RKO (cell line): ENCODE measurements around the gene NUP133.
"Not testable (repeated sequence)": the region's sequence is repeated elsewhere in the genome, so short reads cannot be mapped to it uniquely, and the experiment has no call there.

Experiments
- DNase-seq: peaks from one replicate; pipeline ENCODE4 v3.0.0-alpha.2; 2016; ENCODE audit warnings: low spot score

Gene NUP133

GRCh38 chr1:229448845-229449244 lies 59.3 kb downstream of the NUP133 start:
- no peak for DNase-seq

GRCh38 chr1:229448354-229448753 lies 59.8 kb downstream of the NUP133 start:
- no peak for DNase-seq

- no peak for DNase-seq
Observed at GRCh38 chr1:229447809-229448252, 60.3 kb downstream of the NUP133 start.

- no peak for DNase-seq
Observed at GRCh38 chr1:229445828-229446227, 62.3 kb downstream of the NUP133 start.

GRCh38 chr1:229440851-229441537 lies 67.1 kb downstream of the NUP133 start:
- DNase-seq = no peak

GRCh38 chr1:229438021-229438420 lies 70.1 kb downstream of the NUP133 start:
- no peak for DNase-seq

- no peak for DNase-seq
Observed at GRCh38 chr1:229437443-229437842, 70.7 kb downstream of the NUP133 start.

- no peak for DNase-seq
Observed at GRCh38 chr1:229436201-229436600, 71.9 kb downstream of the NUP133 start.

GRCh38 chr1:229434641-229435051 lies 73.5 kb downstream of the NUP133 start:
- no peak for DNase-seq

- no peak for DNase-seq
Observed at GRCh38 chr1:229434005-229434640, 74.0 kb downstream of the NUP133 start, which contains the start of gene ACTA1. Gene ACTA1, minus strand, starts transcription at chr1:229434094. Its CDS starts 979 bp downstream, at chr1:229433115.

- DNase-seq = no peak
Observed at GRCh38 chr1:229433364-229434004, 74.7 kb downstream of the NUP133 start.

- DNase-seq = no peak
Observed at GRCh38 chr1:229432905-229433304, 75.2 kb downstream of the NUP133 start.

- no peak for DNase-seq
Observed at GRCh38 chr1:229432116-229432461, 76.1 kb downstream of the NUP133 start.

- no peak for DNase-seq
Observed at GRCh38 chr1:229431284-229432115, 76.6 kb downstream of the NUP133 start.

GRCh38 chr1:229430761-229431283 lies 77.3 kb downstream of the NUP133 start:
- DNase-seq = no peak

GRCh38 chr1:229428256-229428655 lies 79.9 kb downstream of the NUP133 start:
- no peak for DNase-seq

- no peak for DNase-seq
Observed at GRCh38 chr1:229427572-229427971, 80.6 kb downstream of the NUP133 start.

GRCh38 chr1:229425564-229426159 lies 82.5 kb downstream of the NUP133 start:
- no peak for DNase-seq

GRCh38 chr1:229420765-229421164 lies 87.4 kb downstream of the NUP133 start:
- no peak for DNase-seq

GRCh38 chr1:229420224-229420623 lies 87.9 kb downstream of the NUP133 start:
- DNase-seq = no peak

GRCh38 chr1:229418586-229418985 lies 89.6 kb downstream of the NUP133 start:
- not testable (repeated sequence) for DNase-seq

GRCh38 chr1:229412810-229413209 lies 95.3 kb downstream of the NUP133 start:
- not testable (repeated sequence) for DNase-seq
